ENCODE measurements around the gene FAM181B. TPM values are rescaled to one million over a fixed set of nuclear protein-coding genes. Genes with fewer than 3 reads are reported as not detected.
"Not testable (repeated sequence)": the region's sequence is repeated elsewhere in the genome, so short reads cannot be mapped to it uniquely, and the experiment has no call there.

Gene FAM181B
- total RNA-seq, 1 donor: not detected

DNA sequence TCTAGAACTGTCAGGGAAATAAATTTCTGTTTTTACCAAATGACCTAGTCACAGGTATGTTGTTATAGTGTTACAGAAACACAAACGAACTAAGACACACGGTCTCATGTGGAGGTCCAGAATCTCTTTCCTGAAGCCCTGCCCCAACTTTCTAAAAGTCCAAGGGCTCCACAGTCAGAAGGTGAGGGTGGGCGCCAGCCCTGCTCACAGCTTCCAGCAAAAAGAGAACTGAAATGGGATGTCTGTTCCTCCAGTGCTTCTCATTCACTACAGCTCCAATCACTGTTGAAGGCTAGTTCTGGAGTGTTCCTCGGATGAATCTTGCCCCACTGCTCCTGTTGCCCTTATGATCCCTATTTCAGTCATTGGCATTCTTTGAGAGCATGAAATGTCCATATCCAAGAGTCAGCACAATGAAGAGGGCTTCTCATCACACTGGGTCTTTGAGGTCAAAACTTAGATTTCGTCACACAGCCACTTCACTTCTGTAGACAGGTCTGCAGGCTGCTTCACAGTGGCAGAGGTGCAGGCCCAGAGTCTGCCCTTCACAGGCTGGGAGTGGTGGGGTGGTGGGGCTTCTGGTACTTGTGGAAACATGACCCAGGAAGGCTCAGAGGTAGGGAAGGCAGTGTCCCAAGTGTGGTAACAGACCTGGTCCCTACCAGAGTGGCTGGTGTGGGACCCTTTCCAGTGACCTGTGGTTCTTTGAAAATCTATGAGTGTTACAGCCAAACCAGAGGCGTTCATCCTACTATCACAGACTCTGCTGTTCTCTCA lies 34.9 kb downstream of the FAM181B start:
- DNase-seq (ENCODE audit: low read depth): no peak
- TF ChIP-seq, protein P1, sequence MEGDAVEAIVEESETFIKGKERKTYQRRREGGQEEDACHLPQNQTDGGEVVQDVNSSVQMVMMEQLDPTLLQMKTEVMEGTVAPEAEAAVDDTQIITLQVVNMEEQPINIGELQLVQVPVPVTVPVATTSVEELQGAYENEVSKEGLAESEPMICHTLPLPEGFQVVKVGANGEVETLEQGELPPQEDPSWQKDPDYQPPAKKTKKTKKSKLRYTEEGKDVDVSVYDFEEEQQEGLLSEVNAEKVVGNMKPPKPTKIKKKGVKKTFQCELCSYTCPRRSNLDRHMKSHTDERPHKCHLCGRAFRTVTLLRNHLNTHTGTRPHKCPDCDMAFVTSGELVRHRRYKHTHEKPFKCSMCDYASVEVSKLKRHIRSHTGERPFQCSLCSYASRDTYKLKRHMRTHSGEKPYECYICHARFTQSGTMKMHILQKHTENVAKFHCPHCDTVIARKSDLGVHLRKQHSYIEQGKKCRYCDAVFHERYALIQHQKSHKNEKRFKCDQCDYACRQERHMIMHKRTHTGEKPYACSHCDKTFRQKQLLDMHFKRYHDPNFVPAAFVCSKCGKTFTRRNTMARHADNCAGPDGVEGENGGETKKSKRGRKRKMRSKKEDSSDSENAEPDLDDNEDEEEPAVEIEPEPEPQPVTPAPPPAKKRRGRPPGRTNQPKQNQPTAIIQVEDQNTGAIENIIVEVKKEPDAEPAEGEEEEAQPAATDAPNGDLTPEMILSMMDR (IDR thresholded peaks at IDR 0.05; ENCODE audit: insufficient read depth, low read depth, low read length): no peak
- H3K4me3 ChIP-seq (ENCODE audit: low read depth, low read length): no peak overlapping the region

- no peak for DNase-seq (ENCODE audit: low read depth)
- H3K4me3 ChIP-seq (ENCODE audit: low read depth, low read length): no peak overlapping the region
- TF ChIP-seq, protein P1 (IDR thresholded peaks at IDR 0.05; ENCODE audit: insufficient read depth, low read depth, low read length): no peak
Observed at GRCh38 chr11:82692981-82693380, 40.7 kb downstream of the FAM181B start.

GRCh38 chr11:82689347-82689746 lies 44.3 kb downstream of the FAM181B start:
- not testable (repeated sequence) for DNase-seq (ENCODE audit: low read depth); H3K4me3 ChIP-seq (ENCODE audit: low read depth, low read length)

- DNase-seq (ENCODE audit: low read depth): no peak
- TF ChIP-seq, protein P1 (IDR thresholded peaks at IDR 0.05; ENCODE audit: insufficient read depth, low read depth, low read length): no peak
- H3K4me3 ChIP-seq (ENCODE audit: low read depth, low read length): no peak overlapping the region
Observed at GRCh38 chr11:82686211-82686610, 47.5 kb downstream of the FAM181B start.

- DNase-seq (ENCODE audit: low read depth): no peak
- TF ChIP-seq, protein P1 (IDR thresholded peaks at IDR 0.05; ENCODE audit: insufficient read depth, low read depth, low read length): no peak
- no peak overlapping the region for H3K4me3 ChIP-seq (ENCODE audit: low read depth, low read length)
Observed at GRCh38 chr11:82683029-82683428, 50.6 kb downstream of the FAM181B start.

DNA sequence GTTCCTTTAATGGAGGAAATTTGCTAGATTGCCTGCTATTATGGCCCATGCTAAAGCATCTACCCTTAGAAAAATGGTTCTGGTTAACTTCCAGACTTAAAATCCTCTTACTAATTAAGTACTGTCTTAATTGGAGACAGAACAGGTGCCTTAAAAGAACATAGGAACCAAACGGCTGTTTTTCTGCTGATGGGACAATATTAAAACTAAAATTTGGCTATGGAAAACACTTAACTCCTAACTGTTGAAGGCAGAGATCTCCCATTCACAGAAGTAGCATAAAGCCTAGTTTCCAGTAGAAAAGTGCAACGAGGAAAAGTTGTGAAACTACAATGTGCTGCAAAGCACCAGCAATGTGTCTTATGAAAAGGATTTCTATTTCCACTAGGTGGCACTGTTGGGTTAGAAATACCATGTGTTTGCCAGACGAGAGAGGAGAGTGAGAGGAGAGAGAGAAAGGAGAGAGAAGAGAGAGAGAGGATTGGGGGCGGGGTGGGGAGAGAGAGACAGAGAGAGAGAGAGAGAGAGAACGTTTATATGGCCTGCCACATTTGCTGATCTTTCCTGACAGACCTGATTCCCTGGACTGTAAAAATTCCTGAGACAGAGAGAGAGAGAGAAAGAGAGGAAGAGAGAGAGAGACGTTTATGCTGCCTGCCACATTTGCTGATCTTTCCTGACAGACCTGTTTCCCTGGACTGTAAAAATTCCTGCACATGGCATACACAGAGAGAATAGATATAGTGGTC lies 51.5 kb downstream of the FAM181B start:
- TF ChIP-seq, protein P1 (IDR thresholded peaks at IDR 0.05; ENCODE audit: insufficient read depth, low read depth, low read length): peak; percentile 59
- DNase-seq (ENCODE audit: low read depth): peak; percentile 80
- H3K4me3 ChIP-seq (ENCODE audit: low read depth, low read length): no peak overlapping the region

- no peak overlapping the region for H3K4me3 ChIP-seq (ENCODE audit: low read depth, low read length)
- DNase-seq (ENCODE audit: low read depth): peak; percentile 86
- TF ChIP-seq, protein P1 (IDR thresholded peaks at IDR 0.05; ENCODE audit: insufficient read depth, low read depth, low read length): no peak
Observed at GRCh38 chr11:82680252-82680651, 53.4 kb downstream of the FAM181B start.
